WERI-Rb-1 (cell line): ENCODE results near the gene IQUB.

Experiments used
- DNase-seq: peaks from one replicate; pipeline ENCODE4 v3.0.0-alpha.2; 2020
- H3K27ac ChIP-seq: fragments of 250-450 bp; sonication (Bioruptor Pico); 2 replicates; pipeline ENCODE4 v1.5.1; 2020; ENCODE audit warnings: mild to moderate bottlenecking, moderate library complexity
- H3K27me3 ChIP-seq: fragments of 250-450 bp; sonication (Bioruptor Pico); 2 replicates; pipeline ENCODE4 v1.5.1; 2021; ENCODE audit warnings: mild to moderate bottlenecking, low read depth, moderate library complexity; ENCODE audit not compliant: insufficient read depth, severe bottlenecking
- H3K36me3 ChIP-seq: fragments of 250-450 bp; sonication (Bioruptor Pico); 2 replicates; pipeline ENCODE4 v1.5.1; 2020; ENCODE audit warnings: mild to moderate bottlenecking, moderate library complexity
- H3K4me3 ChIP-seq: 2 replicates; pipeline ENCODE4 v1.5.1; 2011; ENCODE audit warnings: low read depth, mild to moderate bottlenecking, control low read depth, low read length
- H3K9me3 ChIP-seq: fragments of 250-450 bp; sonication (Bioruptor Pico); 2 replicates; pipeline ENCODE4 v1.5.1; 2021; ENCODE audit warnings: mild to moderate bottlenecking, moderate library complexity; ENCODE audit not compliant: severe bottlenecking
- CTCF ChIP-seq: IDR thresholded peaks from 2 replicates; pipeline ENCODE4 v1.5.1; 2011; ENCODE audit warnings: low read depth, mild to moderate bottlenecking, control low read depth, inconsistent platforms, low read length

Gene IQUB

GRCh38 chr7:123500878-123501489, 33.4 kb downstream of the IQUB start:
- no peak for DNase-seq
- Histone ChIP-seq H3K9me3 (peaks cover 6% of the 10 kb centered on the region), H3K4me3 (no peak overlapping the region), H3K36me3 (no peaks in the 10 kb centered on the region), H3K27me3 (no peaks in the 10 kb centered on the region), H3K27ac (no peak overlapping the region)
- no peak for TF ChIP-seq CTCF

- Histone ChIP-seq H3K4me3 (no peak overlapping the region), H3K27ac (no peak overlapping the region), H3K9me3 (no peaks in the 10 kb centered on the region), H3K27me3 (no peaks in the 10 kb centered on the region), H3K36me3 (no peaks in the 10 kb centered on the region)
- no peak for DNase-seq
- TF ChIP-seq CTCF: no peak
These were observed 35.0 kb downstream of the IQUB start for GRCh38 chr7:123499211-123499970.

- TF ChIP-seq CTCF: no peak
- H3K36me3 ChIP-seq: no peaks in the 10 kb centered on the region
- no peaks in the 10 kb centered on the region for H3K27me3 ChIP-seq
- no peaks in the 10 kb centered on the region for H3K9me3 ChIP-seq
- DNase-seq: no peak
- no peak overlapping the region for H3K4me3 ChIP-seq
- no peak overlapping the region for H3K27ac ChIP-seq
These were observed 35.8 kb downstream of the IQUB start for GRCh38 chr7:123498601-123499000.

GRCh38 chr7:123498031-123498430, 36.4 kb downstream of the IQUB start:
- Histone ChIP-seq H3K27ac (no peak overlapping the region), H3K4me3 (no peak overlapping the region), H3K27me3 (no peaks in the 10 kb centered on the region), H3K9me3 (no peaks in the 10 kb centered on the region), H3K36me3 (no peaks in the 10 kb centered on the region)
- TF ChIP-seq CTCF: no peak
- DNase-seq: no peak

GRCh38 chr7:123494193-123494796, 40.1 kb downstream of the IQUB start:
- Histone ChIP-seq H3K27ac (no peak overlapping the region), H3K36me3 (no peaks in the 10 kb centered on the region), H3K4me3 (no peak overlapping the region), H3K9me3 (no peaks in the 10 kb centered on the region), H3K27me3 (no peaks in the 10 kb centered on the region)
- TF ChIP-seq CTCF: no peak
- DNase-seq: no peak
